ENCODE measurements around the gene HIP1.
"Not testable (repeated sequence)": the region's sequence is repeated elsewhere in the genome, so short reads cannot be mapped to it uniquely, and the experiment has no call there.

HIP1 gene

GRCh38 chr7:75712517-75713361 lies 26.0 kb downstream of the HIP1 start:
- no peak for DNase-seq

- no peak for DNase-seq
Measured at GRCh38 chr7:75711656-75712514, 26.9 kb downstream of the HIP1 start.

GRCh38 chr7:75711076-75711475 lies 27.7 kb downstream of the HIP1 start:
- no peak for DNase-seq

- DNase-seq: no peak
Measured at GRCh38 chr7:75704928-75705327, 33.8 kb downstream of the HIP1 start.

GRCh38 chr7:75702515-75702914 lies 36.2 kb downstream of the HIP1 start:
- no peak for DNase-seq

GRCh38 chr7:75699993-75700392 lies 38.7 kb downstream of the HIP1 start:
- no peak for DNase-seq

GRCh38 chr7:75698358-75698757 lies 40.4 kb downstream of the HIP1 start:
- DNase-seq: no peak

GRCh38 chr7:75696263-75697037 lies 42.3 kb downstream of the HIP1 start:
- no peak for DNase-seq

- DNase-seq: no peak
Measured at GRCh38 chr7:75694638-75695399, 43.9 kb downstream of the HIP1 start.

- not testable (repeated sequence) for DNase-seq
Measured at GRCh38 chr7:75693668-75694067, 45.1 kb downstream of the HIP1 start.

- no peak for DNase-seq
Measured at GRCh38 chr7:75691793-75692543, 46.8 kb downstream of the HIP1 start.

- DNase-seq: no peak
Measured at GRCh38 chr7:75690121-75690523, 48.6 kb downstream of the HIP1 start.

GRCh38 chr7:75689246-75690099 lies 49.3 kb downstream of the HIP1 start:
- DNase-seq: no peak

GRCh38 chr7:75688200-75689136 lies 50.3 kb downstream of the HIP1 start:
- DNase-seq: no peak

GRCh38 chr7:75687246-75688088 lies 51.3 kb downstream of the HIP1 start:
- DNase-seq: no peak

GRCh38 chr7:75686551-75686950 lies 52.2 kb downstream of the HIP1 start:
- DNase-seq: no peak

- not testable (repeated sequence) for DNase-seq
Measured at GRCh38 chr7:75682052-75682451, 56.7 kb downstream of the HIP1 start.

GRCh38 chr7:75679060-75679459 lies 59.7 kb downstream of the HIP1 start:
- DNase-seq: no peak
